Keratinocyte (primary cell): ENCODE measurements around the gene MYF5. TPM values are rescaled to one million over a fixed set of nuclear protein-coding genes. Genes with fewer than 3 reads are reported as not detected.

Source experiments
- DNase-seq: peaks from one replicate; pipeline ENCODE4 v3.0.0-alpha.2; 2011; ENCODE audit warnings: low read depth, missing footprints, low spot score
- FAIRE-seq: peaks from 2 replicates; lab custom pipeline; 2011; peaks lifted over from hg19 to GRCh38; lab: Jason Lieb, UNC
- H2AFZ ChIP-seq: 2 replicates; pipeline ENCODE4 v1.6.0; 2012; ENCODE audit warnings: low read length, control low read depth, inconsistent platforms; ENCODE audit not compliant: control insufficient read depth
- H3K27ac ChIP-seq: 2 replicates; pipeline ENCODE4 v1.5.1; 2011; ENCODE audit warnings: low read length; ENCODE audit not compliant: control insufficient read depth, insufficient read depth
- H3K27me3 ChIP-seq: 3 replicates; pipeline ENCODE4 v1.6.0; 2011; ENCODE audit warnings: low read length; ENCODE audit not compliant: control insufficient read depth, insufficient read depth; ENCODE audit errors: extremely low read depth
- H3K36me3 ChIP-seq, 2 experiments: 2 replicates in 1 of 2; 3 replicates in 1 of 2; pipeline ENCODE4 v1.5.1; 2011; ENCODE audit warnings: low read length in 2 of 2, mild to moderate bottlenecking in 1 of 2; ENCODE audit not compliant: control insufficient read depth in 2 of 2, insufficient read depth in 2 of 2; ENCODE audit errors: extremely low read depth in 1 of 2
- H3K4me1 ChIP-seq: 3 replicates; pipeline ENCODE4 v1.5.1; 2011; ENCODE audit warnings: low read length; ENCODE audit not compliant: control insufficient read depth, insufficient read depth; ENCODE audit errors: extremely low read depth
- H3K4me2 ChIP-seq: 3 replicates; pipeline ENCODE4 v1.6.0; 2011; ENCODE audit warnings: low read depth, low read length; ENCODE audit not compliant: control insufficient read depth, insufficient read depth; ENCODE audit errors: extremely low read depth
- H3K4me3 ChIP-seq, 3 experiments: fragments of 200-600 bp in 1 of 3; sonication (generic) in 1 of 3; 2 replicates in 2 of 3; 3 replicates in 1 of 3; pipeline ENCODE4 v1.5.1; 2011 to 2016; ENCODE audit warnings: low read length in 3 of 3, mild to moderate bottlenecking in 3 of 3, control low read depth in 2 of 3, inconsistent platforms in 1 of 3, low read depth in 1 of 3, mixed read lengths in 1 of 3, mixed run types in 1 of 3, moderate library complexity in 1 of 3; ENCODE audit not compliant: control insufficient read depth in 2 of 3, insufficient read depth in 2 of 3; ENCODE audit errors: extremely low read depth in 1 of 3
- H3K79me2 ChIP-seq: 2 replicates; pipeline ENCODE4 v1.6.0; 2012; ENCODE audit warnings: low read length; ENCODE audit not compliant: control insufficient read depth, insufficient read depth
- H3K9ac ChIP-seq: 3 replicates; pipeline ENCODE4 v1.6.0; 2011; ENCODE audit warnings: low read length; ENCODE audit not compliant: control insufficient read depth, insufficient read depth; ENCODE audit errors: extremely low read depth
- H3K9me1 ChIP-seq: 3 replicates; pipeline ENCODE4 v1.6.0; 2011; ENCODE audit warnings: low read length; ENCODE audit not compliant: control insufficient read depth, insufficient read depth; ENCODE audit errors: extremely low read depth
- H3K9me3 ChIP-seq: 2 replicates; pipeline ENCODE4 v1.5.1; 2012; ENCODE audit warnings: low read depth, low read length; ENCODE audit not compliant: control insufficient read depth
- H4K20me1 ChIP-seq: 3 replicates; pipeline ENCODE4 v1.6.0; 2011; ENCODE audit warnings: low read length; ENCODE audit not compliant: control insufficient read depth, insufficient read depth; ENCODE audit errors: extremely low read depth
- EZH2 ChIP-seq: IDR thresholded peaks from one replicate; pipeline ENCODE4 v1.6.1; 2012; ENCODE audit warnings: inconsistent platforms, mild to moderate bottlenecking, low read length, moderate library complexity
- dilution Hi-C: fragments of 300-500 bp; cut with MboI; formaldehyde crosslinking; loops from one replicate; pipeline ENCODE4 v1.7.0; 2020; ENCODE audit warnings: low sequenced_read_pairs; ENCODE audit not compliant: extremely low pct_ligation_motif_present
- polyA plus RNA-seq, 5 experiments: library from polyadenylated mRNA; depleted of rRNA in 3 of 5; stranded (reverse) in 3 of 5; stranded (forward) in 1 of 5; unstranded in 1 of 5; fragments of >200 nt; gene quantifications; 1 replicate in 1 of 5; 2 replicates in 3 of 5; 3 replicates in 1 of 5; pipeline versions ENCODE4 v1.2.1 to v1.2.3, GENCODE V29; 2011 to 2012; ENCODE audit warnings: missing spikeins in 2 of 5, low read depth in 1 of 5, low replicate concordance in 1 of 5
- TF ChIP-seq, protein P1 (sequence below), 3 experiments: IDR thresholded peaks in 1 of 3; conservative IDR thresholded peaks in 1 of 3; optimal IDR thresholded peaks in 1 of 3; 2 replicates in 2 of 3; 3 replicates in 1 of 3; pipeline versions ENCODE3 to v1.5.1; 2011; ENCODE audit warnings: low read length in 3 of 3, mild to moderate bottlenecking in 3 of 3, moderate library complexity in 2 of 3, control low read depth in 1 of 3, inconsistent platforms in 1 of 3; ENCODE audit not compliant: insufficient read depth in 2 of 3; ENCODE audit errors: extremely low read depth in 1 of 3

The MYF5 gene
- polyA plus RNA-seq, 1 donor (not counting 4 experiments of a cell fraction or from before 2014, with no cell fraction given): not detected

DNA sequence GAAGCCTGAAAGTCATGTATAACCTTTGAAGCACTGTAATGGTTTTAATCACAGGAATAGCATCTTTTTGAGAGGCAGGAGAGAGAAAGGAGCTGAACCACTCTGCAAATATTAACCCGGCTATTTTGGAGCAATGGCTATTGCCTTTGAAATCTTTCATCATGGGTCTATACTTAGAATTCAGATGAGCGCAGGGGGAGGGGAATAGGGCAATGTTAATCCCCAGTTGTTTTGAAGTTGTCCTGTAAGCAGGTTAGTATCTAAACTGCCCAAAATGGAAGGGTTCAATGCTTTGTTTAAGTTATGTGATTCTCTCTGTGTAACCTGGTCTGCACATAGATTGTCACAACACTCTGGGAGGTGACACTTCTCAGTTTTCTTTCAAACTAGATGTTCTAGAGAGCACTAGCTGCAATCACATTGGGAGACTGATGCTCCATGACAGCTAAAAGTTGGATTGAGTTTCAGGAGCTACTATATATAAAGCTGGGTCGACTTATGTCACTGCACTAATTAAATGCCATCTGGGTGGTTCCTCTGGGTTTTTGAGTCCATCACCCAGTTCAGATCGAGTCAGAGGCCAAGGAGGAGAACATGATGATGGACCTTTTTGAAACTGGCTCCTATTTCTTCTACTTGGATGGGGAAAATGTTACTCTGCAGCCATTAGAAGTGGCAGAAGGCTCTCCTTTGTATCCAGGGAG lies 9.4 kb upstream of the MYF5 start, which contains the start of gene MYF6:
TSS of gene MYF6 (plus strand) at position 509 of the 704 bp plus-strand sequence. CDS start at position 595, 86 bp downstream.
- no peaks in the 10 kb centered on the region for H3K9me1 ChIP-seq
- no peaks in the 10 kb centered on the region for H3K79me2 ChIP-seq
- H3K9me3 ChIP-seq: no peaks in the 10 kb centered on the region
- peaks cover 9% of the 10 kb centered on the region for H3K4me1 ChIP-seq
- H3K27ac ChIP-seq: no peak within 1 kb of the TSS
- DNase-seq (no peak), FAIRE-seq (no peak)
- H3K4me3 ChIP-seq: no peak within 1 kb of the TSS
- H4K20me1 ChIP-seq: no peaks in the 10 kb centered on the region
- no peaks in the 10 kb centered on the region for H3K36me3 ChIP-seq
- H3K4me2 ChIP-seq: peak within 1 kb of the TSS; percentile 40
- peaks cover 16% of the 10 kb centered on the region for H3K27me3 ChIP-seq
- dilution Hi-C loops: no loop called here
- no peak for TF ChIP-seq EZH2
- TF ChIP-seq, protein P1, sequence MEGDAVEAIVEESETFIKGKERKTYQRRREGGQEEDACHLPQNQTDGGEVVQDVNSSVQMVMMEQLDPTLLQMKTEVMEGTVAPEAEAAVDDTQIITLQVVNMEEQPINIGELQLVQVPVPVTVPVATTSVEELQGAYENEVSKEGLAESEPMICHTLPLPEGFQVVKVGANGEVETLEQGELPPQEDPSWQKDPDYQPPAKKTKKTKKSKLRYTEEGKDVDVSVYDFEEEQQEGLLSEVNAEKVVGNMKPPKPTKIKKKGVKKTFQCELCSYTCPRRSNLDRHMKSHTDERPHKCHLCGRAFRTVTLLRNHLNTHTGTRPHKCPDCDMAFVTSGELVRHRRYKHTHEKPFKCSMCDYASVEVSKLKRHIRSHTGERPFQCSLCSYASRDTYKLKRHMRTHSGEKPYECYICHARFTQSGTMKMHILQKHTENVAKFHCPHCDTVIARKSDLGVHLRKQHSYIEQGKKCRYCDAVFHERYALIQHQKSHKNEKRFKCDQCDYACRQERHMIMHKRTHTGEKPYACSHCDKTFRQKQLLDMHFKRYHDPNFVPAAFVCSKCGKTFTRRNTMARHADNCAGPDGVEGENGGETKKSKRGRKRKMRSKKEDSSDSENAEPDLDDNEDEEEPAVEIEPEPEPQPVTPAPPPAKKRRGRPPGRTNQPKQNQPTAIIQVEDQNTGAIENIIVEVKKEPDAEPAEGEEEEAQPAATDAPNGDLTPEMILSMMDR (optimal IDR thresholded peaks at IDR 0.05 in 1 of 3, IDR thresholded peaks at IDR 0.05 in 1 of 3, conservative IDR thresholded peaks at IDR 0.05 in 1 of 3; ENCODE audit: extremely low read depth in 1 of 3, insufficient read depth in 2 of 3, low read length in 3 of 3): no peak
- no peak within 1 kb of the TSS for H2AFZ ChIP-seq
- H3K9ac ChIP-seq: no peak within 1 kb of the TSS

DNA sequence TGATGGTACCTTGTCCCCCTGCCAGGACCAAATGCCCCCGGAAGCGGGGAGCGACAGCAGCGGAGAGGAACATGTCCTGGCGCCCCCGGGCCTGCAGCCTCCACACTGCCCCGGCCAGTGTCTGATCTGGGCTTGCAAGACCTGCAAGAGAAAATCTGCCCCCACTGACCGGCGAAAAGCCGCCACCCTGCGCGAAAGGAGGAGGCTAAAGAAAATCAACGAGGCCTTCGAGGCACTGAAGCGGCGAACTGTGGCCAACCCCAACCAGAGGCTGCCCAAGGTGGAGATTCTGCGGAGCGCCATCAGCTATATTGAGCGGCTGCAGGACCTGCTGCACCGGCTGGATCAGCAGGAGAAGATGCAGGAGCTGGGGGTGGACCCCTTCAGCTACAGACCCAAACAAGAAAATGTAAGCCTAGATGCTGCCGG lies 8.9 kb upstream of the MYF5 start:
- Histone ChIP-seq H3K9me1 (no peaks in the 10 kb centered on the region), H3K36me3 (no peaks in the 10 kb centered on the region), H3K27ac (no peak overlapping the region), H3K9me3 (no peaks in the 10 kb centered on the region), H3K4me1 (peaks cover 6% of the 10 kb centered on the region), H3K4me3 (no peak overlapping the region), H3K79me2 (no peaks in the 10 kb centered on the region), H3K9ac (no peak overlapping the region), H4K20me1 (no peaks in the 10 kb centered on the region), H3K27me3 (peaks cover 16% of the 10 kb centered on the region), H3K4me2 (no peak overlapping the region), H2AFZ (no peak overlapping the region)
- DNase-seq: no peak
- dilution Hi-C loops: no loop called here
- FAIRE-seq: no peak
- TF ChIP-seq, protein P1 (optimal IDR thresholded peaks at IDR 0.05 in 1 of 3, IDR thresholded peaks at IDR 0.05 in 1 of 3, conservative IDR thresholded peaks at IDR 0.05 in 1 of 3; ENCODE audit: extremely low read depth in 1 of 3, insufficient read depth in 2 of 3, low read length in 3 of 3): no peak
- no peak for TF ChIP-seq EZH2
